Right lobe of liver (tissue), 4 donors: ENCODE data around the gene EPS8L3.

Experiments
- CTCF ChIP-seq, 4 donors: fragments of 200-600 bp in 3 of 4; fragments of 450-650 bp in 1 of 4; IDR thresholded peaks; one replicate each; pipeline versions ENCODE4 v1.5.1 to v1.8.0; 2016 to 2022; ENCODE audit warnings: antibody characterized with exemption in 4 of 4, mild to moderate bottlenecking in 2 of 4
- POLR2A ChIP-seq: fragments of 450-650 bp; IDR thresholded peaks from one replicate; pipeline ENCODE4 v1.6.1; 2017; ENCODE audit warnings: antibody characterized with exemption, mild to moderate bottlenecking
- donor health status: DM: no; HTN: no; CAD: no.
- donor health status: DM: no; HTN: no; CAD: no.
- donor health status: DM: no; HTN: yes; CAD: no.

DNA sequence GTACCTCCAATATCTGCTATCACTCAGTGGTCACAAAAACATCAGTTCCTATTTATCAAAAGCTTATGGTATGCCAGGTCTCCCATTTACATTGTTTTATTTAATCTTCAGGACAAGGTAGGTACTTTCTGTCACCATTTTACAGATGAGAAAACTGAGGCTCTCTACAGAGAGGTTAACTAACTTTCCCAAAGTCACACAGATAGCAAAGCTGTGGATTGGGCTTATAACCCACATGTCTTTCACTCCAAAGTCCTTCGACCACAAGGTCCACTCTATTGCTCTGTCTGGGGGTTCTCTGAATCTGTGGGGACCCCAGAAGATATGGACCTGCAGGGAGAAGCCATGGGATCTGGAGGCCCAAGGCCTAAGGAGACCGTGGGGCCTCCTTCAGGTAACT, 26.6 kb upstream of the EPS8L3 start:
- no peak for TF ChIP-seq CTCF (IDR thresholded peaks at IDR 0.05)
- TF ChIP-seq POLR2A: no peak
